ENCODE results near the gene LLGL2. TPM values are rescaled to one million over a fixed set of nuclear protein-coding genes. Genes with fewer than 3 reads are reported as not detected.
A peak's percentile ranks its signal among the peaks of the same experiment; 100 is the strongest.

Gene LLGL2
- total and polyA plus RNA-seq, 10 donors, result 28.6 to 153 (median 80.0) TPM

DNA sequence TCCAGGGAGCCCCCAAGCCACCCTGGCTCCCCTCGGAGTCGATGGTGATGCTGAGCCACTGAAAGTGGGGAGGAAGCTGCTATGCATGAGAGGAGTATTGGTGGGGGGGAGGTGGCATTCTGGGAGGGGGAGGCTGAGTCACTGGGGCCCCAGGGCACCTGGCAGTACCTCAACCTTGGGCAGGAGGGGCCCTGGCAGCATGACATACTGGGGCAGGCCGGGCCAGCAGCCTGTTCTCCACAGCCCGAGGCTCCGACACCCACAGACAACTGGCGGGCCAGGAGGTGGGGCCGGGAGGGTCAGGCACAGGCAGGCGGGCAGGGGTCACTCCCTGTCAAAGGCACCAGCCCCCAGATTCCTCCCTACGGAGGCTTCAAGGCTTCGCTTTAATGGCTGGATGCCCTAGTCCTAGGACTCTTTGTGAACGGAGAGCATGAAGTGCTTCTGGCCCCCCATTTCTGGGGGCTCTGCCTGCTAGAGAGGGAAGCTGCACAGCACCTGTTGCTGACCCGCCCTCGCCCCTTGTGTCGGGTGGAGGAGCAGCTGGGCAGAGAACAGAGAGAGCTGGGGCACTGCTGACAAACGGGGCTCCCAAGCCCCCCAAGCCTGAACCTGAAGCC is 11.1 kb upstream of the LLGL2 start:
- intact Hi-C loops (cut with DNase I; ENCODE audit: low total_unique reads), result loop anchor here (10.0 kb wide), 1 partner anchor 90 kb away; no protein-coding TSS in a partner anchor
- DNase-seq, result peak; percentile 84
- H3K27me3 ChIP-seq (replicated peaks in 1 of 7), result peaks cover 0 to 18% (median 0%) of the 10 kb centered on the region in 7 donors
- H3K4me1 ChIP-seq, result peaks cover 8 to 92% (median 57%) of the 10 kb centered on the region in 6 donors
- TF ChIP-seq POLR2AphosphoS5 (IDR thresholded peaks at IDR 0.05), result no peak
- no peak for TF ChIP-seq POLR2A (IDR thresholded peaks at IDR 0.05)
- TF ChIP-seq, protein P1, sequence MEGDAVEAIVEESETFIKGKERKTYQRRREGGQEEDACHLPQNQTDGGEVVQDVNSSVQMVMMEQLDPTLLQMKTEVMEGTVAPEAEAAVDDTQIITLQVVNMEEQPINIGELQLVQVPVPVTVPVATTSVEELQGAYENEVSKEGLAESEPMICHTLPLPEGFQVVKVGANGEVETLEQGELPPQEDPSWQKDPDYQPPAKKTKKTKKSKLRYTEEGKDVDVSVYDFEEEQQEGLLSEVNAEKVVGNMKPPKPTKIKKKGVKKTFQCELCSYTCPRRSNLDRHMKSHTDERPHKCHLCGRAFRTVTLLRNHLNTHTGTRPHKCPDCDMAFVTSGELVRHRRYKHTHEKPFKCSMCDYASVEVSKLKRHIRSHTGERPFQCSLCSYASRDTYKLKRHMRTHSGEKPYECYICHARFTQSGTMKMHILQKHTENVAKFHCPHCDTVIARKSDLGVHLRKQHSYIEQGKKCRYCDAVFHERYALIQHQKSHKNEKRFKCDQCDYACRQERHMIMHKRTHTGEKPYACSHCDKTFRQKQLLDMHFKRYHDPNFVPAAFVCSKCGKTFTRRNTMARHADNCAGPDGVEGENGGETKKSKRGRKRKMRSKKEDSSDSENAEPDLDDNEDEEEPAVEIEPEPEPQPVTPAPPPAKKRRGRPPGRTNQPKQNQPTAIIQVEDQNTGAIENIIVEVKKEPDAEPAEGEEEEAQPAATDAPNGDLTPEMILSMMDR (IDR thresholded peaks at IDR 0.05 in 8 of 11, conservative IDR thresholded peaks at IDR 0.05 in 3 of 11), result no peak
- H3K36me3 ChIP-seq, result peaks cover 0 to 27% (median 2%) of the 10 kb centered on the region in 6 donors
- WGBS, 5 donors, result 29 to 64% (median 43%) methylated on average over 13 to 15 of the region's 15 CpGs
- H3K9me3 ChIP-seq, result no peaks in the 10 kb centered on the region
- peak overlapping the region; percentile 70 to 99 (median 94) for H3K4me3 ChIP-seq
- peak overlapping the region; percentile 59 to 90 (median 84) for H3K27ac ChIP-seq

DNA sequence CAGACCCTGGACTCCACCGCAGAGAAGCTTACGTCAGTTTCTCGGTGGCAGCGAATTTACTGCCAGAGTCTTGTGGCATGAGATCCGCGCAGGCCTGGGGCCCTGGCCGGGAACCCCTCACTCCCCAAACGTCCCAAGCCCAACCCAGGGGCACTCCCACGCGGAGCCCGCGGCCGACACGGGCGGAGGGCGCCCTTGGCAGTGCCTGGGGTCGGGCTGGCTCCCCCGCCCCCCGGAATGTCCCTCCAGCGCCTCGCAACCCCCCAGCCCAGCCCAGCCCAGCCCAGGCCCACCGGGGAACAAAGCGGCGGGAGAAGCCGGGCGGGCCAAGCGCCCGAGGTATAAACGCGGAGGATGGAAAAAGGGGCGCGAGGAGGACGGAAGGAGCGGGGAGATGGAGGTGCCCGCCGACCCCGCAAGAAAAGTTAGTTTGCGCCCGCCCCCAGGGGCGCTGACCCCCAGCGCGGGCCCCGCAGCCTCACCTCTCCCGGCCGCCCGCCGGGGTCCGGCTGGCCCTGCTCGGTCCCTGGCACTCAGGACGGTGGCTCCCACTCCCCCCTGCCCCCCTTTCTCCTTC is 10.5 kb upstream of the LLGL2 start:
- peaks cover 8 to 92% (median 59%) of the 10 kb centered on the region in 6 donors for H3K4me1 ChIP-seq
- intact Hi-C loops (cut with DNase I; ENCODE audit: low total_unique reads), result loop anchor here (5.0 to 10.0 kb wide), 2 partner anchors 72 to 90 kb away; partner anchors contain the start of gene MYO15B
- 1 to 3% (median 2%) methylated on average over 24 to 50 of the region's 50 CpGs for WGBS, 5 donors

DNA sequence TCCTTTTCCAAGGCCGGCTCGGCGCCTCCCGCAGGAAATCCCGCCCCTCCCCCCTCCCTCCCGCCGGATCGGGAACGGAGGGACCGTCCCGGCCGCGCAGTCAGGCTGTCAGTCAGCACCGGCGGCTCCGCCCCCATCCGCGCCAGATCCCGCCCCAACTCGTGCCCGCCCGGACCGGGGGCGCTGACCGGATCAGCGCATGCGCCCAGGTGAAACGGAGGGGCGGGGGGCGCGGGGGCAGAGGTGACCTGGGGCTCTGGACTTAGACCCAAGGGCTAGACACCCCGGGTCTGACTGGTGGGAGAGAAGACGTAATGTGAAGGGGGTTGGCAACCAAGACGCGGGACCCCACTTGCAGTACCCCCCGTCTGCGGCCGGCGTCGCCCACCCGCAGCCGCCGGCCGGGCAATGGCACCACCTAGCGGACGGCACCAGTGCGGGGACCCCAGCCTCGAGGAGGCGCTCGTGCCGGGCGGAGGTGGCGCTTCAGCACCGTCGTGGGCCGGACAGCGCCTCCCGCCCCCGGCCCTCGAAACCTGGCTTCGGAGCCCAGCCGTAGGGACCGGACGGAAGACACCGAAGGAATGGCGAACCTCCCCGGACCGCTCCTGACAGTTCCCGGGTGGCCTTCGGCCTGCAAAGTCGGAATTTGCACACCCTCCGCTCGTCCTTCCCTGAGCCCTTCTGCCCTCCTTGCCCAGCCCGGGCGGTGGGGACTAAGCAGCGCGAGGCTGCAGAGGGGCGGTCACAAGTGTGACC is 9.8 kb upstream of the LLGL2 start, which contains the start of gene CASKIN2:
Gene CASKIN2, minus strand, starts transcription at position 42 of the 759 bp plus-strand sequence. CDS start 1,733 bp downstream, outside the sequence.
- Histone ChIP-seq H3K27ac (peak within 1 kb of the TSS; percentile 60 to 90 (median 84)), H3K36me3 (peaks cover 0 to 37% (median 12%) of the 10 kb centered on the region in 6 donors)

More for the DNA sequence above, 10.5 kb upstream of the LLGL2 start:
- Histone ChIP-seq H3K9me3 (no peaks in the 10 kb centered on the region), H3K27me3 (replicated peaks in 1 of 7) (peaks cover 0 to 18% (median 0%) of the 10 kb centered on the region in 7 donors), H3K4me3 (peak overlapping the region; percentile 70 to 99 (median 94)), H3K27ac (peak overlapping the region; percentile 59 to 90 (median 84)), H3K36me3 (peaks cover 0 to 33% (median 6%) of the 10 kb centered on the region in 6 donors)
- TF ChIP-seq POLR2AphosphoS5 (IDR thresholded peaks at IDR 0.05), result peak in 1 of 3 donors; percentile 65
- TF ChIP-seq, protein P1 (IDR thresholded peaks at IDR 0.05 in 8 of 11, conservative IDR thresholded peaks at IDR 0.05 in 3 of 11), result no peak
- peak; percentile 82 for DNase-seq

More for the DNA sequence above, 9.8 kb upstream of the LLGL2 start, which contains the start of gene CASKIN2:
- peak; percentile 95 for DNase-seq
- peaks cover 0 to 18% (median 0%) of the 10 kb centered on the region in 7 donors for H3K27me3 ChIP-seq (replicated peaks in 1 of 7)
- H3K4me3 ChIP-seq, result peak within 1 kb of the TSS; percentile 70 to 99 (median 94)
- WGBS, 5 donors, result 0 to 1% (median 1%) methylated on average over 36 to 78 of the region's 78 CpGs; no CpG with 5 or more reads in 1 of the 5 donors
- TF ChIP-seq, protein P1 (IDR thresholded peaks at IDR 0.05 in 8 of 11, conservative IDR thresholded peaks at IDR 0.05 in 3 of 11), result peak; percentile 88 to 98 (median 96)
- TF ChIP-seq POLR2AphosphoS5 (IDR thresholded peaks at IDR 0.05), result peak in 2 of 3 donors; percentile 62 to 72
- TF ChIP-seq POLR2A (IDR thresholded peaks at IDR 0.05), result no peak
- intact Hi-C loops (cut with DNase I; ENCODE audit: low total_unique reads), result loop anchor here (5.0 to 10.0 kb wide), 2 partner anchors 72 to 91 kb away; partner anchors contain the start of gene MYO15B
- no peaks in the 10 kb centered on the region for H3K9me3 ChIP-seq
- peaks cover 8 to 85% (median 55%) of the 10 kb centered on the region in 6 donors for H3K4me1 ChIP-seq
